Measurements from ENCODE around the gene PFN4. TPM values are rescaled to one million over a fixed set of nuclear protein-coding genes. Genes with fewer than 3 reads are reported as not detected.

Gene PFN4
- total RNA-seq, 2 experiments from 2014 or later, result 0.40 TPM; not detected in 1

- peaks cover 32% of the 10 kb centered on the region for H3K4me1 Mint-ChIP-seq (ENCODE audit: low read depth)
- H3K36me3 Mint-ChIP-seq, result peaks cover 11% of the 10 kb centered on the region
- ChIA-PET CTCF (interaction anchor here (1.0 to 2.3 kb wide), 8 partner anchors 8 to 252 kb away, joined by 3 to 13 read pairs (median 4); partner anchors contain the start of genes ATAD2B, FAM228B, TP53I3 and UBXN2A), POLR2A (interaction anchor here (0.7 to 2.6 kb wide), 7 partner anchors 8 to 284 kb away, joined by 3 to 34 read pairs (median 4); partner anchors contain the start of genes ATAD2B, ITSN2, TP53I3 and UBXN2A)
- peak; percentile 100 for DNase-seq
- H3K27ac Mint-ChIP-seq, result peak within 1 kb of the TSS; percentile 89
- H3K9me3 Mint-ChIP-seq, result no peaks in the 10 kb centered on the region
- intact Hi-C loops (cut with micrococcal nuclease), result loop anchor here (1.0 to 2.0 kb wide), 7 partner anchors 8 to 717 kb away; partner anchors contain the start of genes ATAD2B, CENPO, FAM228B and ITSN2
- peak within 1 kb of the TSS; percentile 93 for H3K4me3 Mint-ChIP-seq
- H3K27me3 Mint-ChIP-seq, result no peaks in the 10 kb centered on the region
Measured at GRCh38 chr2:24075915-24076848, 47.0 kb downstream of the PFN4 start, which contains the start of gene SF3B6. SF3B6 (minus strand) TSS chr2:24076326; CDS start chr2:24076229, 97 bp downstream.

- CTCF ChIA-PET, result no interaction called here
- intact Hi-C loops (cut with micrococcal nuclease), result no loop called here
- Mint-ChIP-seq H3K4me3 (peak overlapping the region; percentile 93), H3K9me3 (no peaks in the 10 kb centered on the region), H3K27ac (peak overlapping the region; percentile 89), H3K36me3 (peaks cover 10% of the 10 kb centered on the region), H3K4me1 (ENCODE audit: low read depth) (peaks cover 32% of the 10 kb centered on the region), H3K27me3 (no peaks in the 10 kb centered on the region)
- no peak for DNase-seq
- POLR2A ChIA-PET, result interaction anchor here (1.8 kb wide), 1 partner anchor 9 kb away, joined by 5 read pairs; the partner anchor contains the start of gene TP53I3
Measured at GRCh38 chr2:24075259-24075658, 47.9 kb downstream of the PFN4 start.

- H3K27ac Mint-ChIP-seq, result peak overlapping the region; percentile 75
- no peaks in the 10 kb centered on the region for H3K27me3 Mint-ChIP-seq
- intact Hi-C loops (cut with micrococcal nuclease), result no loop called here
- peaks cover 32% of the 10 kb centered on the region for H3K4me1 Mint-ChIP-seq (ENCODE audit: low read depth)
- ChIA-PET CTCF (interaction anchor here (0.6 to 2.8 kb wide), 3 partner anchors 10 to 147 kb away, joined by 4 to 21 read pairs (median 4); partner anchors contain the start of genes ATAD2B and TP53I3), POLR2A (interaction anchor here (0.9 to 1.5 kb wide), 3 partner anchors 27 to 146 kb away, joined by 3 to 4 read pairs (median 3); partner anchors contain the start of genes UBXN2A and WDCP)
- peak overlapping the region; percentile 33 for H3K4me3 Mint-ChIP-seq
- DNase-seq, result peak; percentile 36
- H3K36me3 Mint-ChIP-seq, result peaks cover 14% of the 10 kb centered on the region
- H3K9me3 Mint-ChIP-seq, result no peaks in the 10 kb centered on the region
Measured at GRCh38 chr2:24073816-24074215, 49.3 kb downstream of the PFN4 start.

GRCh38 chr2:24072259-24072658 is 50.9 kb downstream of the PFN4 start:
- Mint-ChIP-seq H3K27me3 (no peaks in the 10 kb centered on the region), H3K36me3 (peaks cover 22% of the 10 kb centered on the region), H3K4me1 (ENCODE audit: low read depth) (peaks cover 25% of the 10 kb centered on the region), H3K27ac (no peak overlapping the region), H3K9me3 (no peaks in the 10 kb centered on the region), H3K4me3 (no peak overlapping the region)
- intact Hi-C loops (cut with micrococcal nuclease), result no loop called here
- CTCF ChIA-PET, result interaction anchor here (2.8 kb wide), 1 partner anchor 12 kb away, joined by 21 read pairs; the partner anchor contains the start of gene TP53I3
- no peak for DNase-seq
- POLR2A ChIA-PET, result interaction anchor here (1.4 to 1.5 kb wide), 2 partner anchors 25 to 145 kb away, joined by 3 read pairs; partner anchors contain the start of gene WDCP

- Mint-ChIP-seq H3K27ac (peak overlapping the region; percentile 10), H3K36me3 (peaks cover 20% of the 10 kb centered on the region), H3K9me3 (no peaks in the 10 kb centered on the region), H3K4me1 (ENCODE audit: low read depth) (peaks cover 14% of the 10 kb centered on the region), H3K27me3 (no peaks in the 10 kb centered on the region), H3K4me3 (no peak overlapping the region)
- POLR2A ChIA-PET, result interaction anchor here (0.6 to 1.6 kb wide), 3 partner anchors 11 to 267 kb away, joined by 3 to 4 read pairs (median 3); partner anchors contain the start of genes ATAD2B and SF3B6
- CTCF ChIA-PET, result interaction anchor here (0.9 to 2.3 kb wide), 3 partner anchors 18 to 241 kb away, joined by 3 to 10 read pairs (median 5); partner anchors contain the start of gene TP53I3
- intact Hi-C loops (cut with micrococcal nuclease), result no loop called here
- DNase-seq, result no peak
Measured at GRCh38 chr2:24065341-24065740, 57.8 kb downstream of the PFN4 start.

Other genes with a start within 250 kb of the PFN4 start
- 10 to 100 TPM; 13.2 to 14.3 TPM for gene ATAD2B, start 196.2 kb downstream of the PFN4 start, total RNA-seq
- gene UBXN2A, start 182.9 kb downstream of the PFN4 start, total RNA-seq, result 10 to 100 TPM; 11.8 to 12.2 TPM
- gene MFSD2B, start 113.2 kb downstream of the PFN4 start, total RNA-seq, result under 1 TPM in 1 of 2 experiments, not detected in 1; 0.39 TPM
- 10 to 100 TPM; 18.4 to 21.2 TPM for gene WDCP, start 75.9 kb downstream of the PFN4 start, total RNA-seq
- gene FKBP1B, start 73.6 kb downstream of the PFN4 start, total RNA-seq, result 1 to 10 TPM; 3.4 to 3.7 TPM
- gene SF3B6, start 47.0 kb downstream of the PFN4 start, total RNA-seq, result 100 to 1,000 TPM; 145 to 148 TPM
- under 1 TPM; 0.90 to 0.94 TPM for gene TP53I3, start 38.5 kb downstream of the PFN4 start, total RNA-seq
- gene FAM228B, start 135 bp upstream of the PFN4 start, total RNA-seq, result 1 to 10 TPM; 6.5 to 7.2 TPM
- under 1 TPM; 0.12 to 0.17 TPM for gene FAM228A, start 51.7 kb upstream of the PFN4 start, total RNA-seq
- gene ITSN2, start 237.2 kb upstream of the PFN4 start, total RNA-seq, result 10 to 100 TPM; 60.4 to 61.0 TPM